Measurements from ENCODE around the gene MTO1.

GRCh38 chr6:73487473-73487872, 25.9 kb downstream of the MTO1 start:
- no peak for TF ChIP-seq CTCF (conservative IDR thresholded peaks at IDR 0.05 in 1 of 2, IDR thresholded peaks at IDR 0.05 in 1 of 2; ENCODE audit: low read depth in 1 of 2, low read length in 2 of 2)
- no peak for TF ChIP-seq EZH2 (IDR thresholded peaks at IDR 0.05; ENCODE audit: low read length, missing control alignments)

All from fibroblast of lung (primary cell).